Measurements from ENCODE around the gene IST1.
"Not testable (repeated sequence)": the region's sequence is repeated elsewhere in the genome, so short reads cannot be mapped to it uniquely, and the experiment has no call there.

Gene IST1

DNA sequence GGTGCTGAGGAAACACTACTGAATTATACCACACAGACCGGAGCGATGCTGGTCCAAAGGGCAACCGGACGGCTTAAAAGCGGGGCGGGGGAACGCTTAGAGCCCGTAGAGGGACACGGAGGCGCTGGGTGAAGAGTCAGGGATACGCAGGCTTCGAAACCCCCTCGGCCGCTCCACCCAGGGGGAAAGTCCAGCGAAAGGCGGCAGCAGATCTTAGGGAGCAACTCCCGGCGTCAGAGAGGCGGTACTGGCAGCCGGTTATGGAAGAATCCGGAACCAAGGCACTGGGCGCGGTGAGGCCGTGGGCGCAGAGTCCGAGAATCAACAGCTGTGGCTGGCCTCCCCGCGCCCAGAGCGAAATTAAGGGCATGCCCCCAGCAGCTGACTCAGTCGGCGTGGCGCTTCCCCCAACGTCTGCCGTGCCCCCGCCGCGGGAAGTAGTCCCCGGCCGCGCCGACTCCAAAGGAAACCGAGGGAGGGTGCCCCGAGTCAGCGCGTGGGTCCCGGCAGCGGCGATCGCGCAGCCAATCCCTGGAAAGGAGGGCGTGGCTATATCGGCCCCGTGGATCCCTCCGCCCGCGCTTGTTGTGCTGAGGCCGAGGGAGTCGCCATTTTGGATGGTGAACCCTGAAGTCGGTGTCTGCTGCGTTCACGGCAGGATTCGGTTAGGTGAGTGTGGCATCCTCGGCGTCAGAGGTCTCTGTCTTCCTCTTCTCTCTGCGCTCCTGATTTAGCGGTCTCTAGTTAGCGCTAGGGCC lies at the start of gene IST1:
Gene IST1 (plus strand): TSS at position 611 of the 758 bp plus-strand sequence. CDS start 20,110 bp downstream, outside the sequence.
- peak; percentile 95 to 97 for DNase-seq (ENCODE audit: low read depth in 1 of 2, low spot score in 1 of 2)

DNA sequence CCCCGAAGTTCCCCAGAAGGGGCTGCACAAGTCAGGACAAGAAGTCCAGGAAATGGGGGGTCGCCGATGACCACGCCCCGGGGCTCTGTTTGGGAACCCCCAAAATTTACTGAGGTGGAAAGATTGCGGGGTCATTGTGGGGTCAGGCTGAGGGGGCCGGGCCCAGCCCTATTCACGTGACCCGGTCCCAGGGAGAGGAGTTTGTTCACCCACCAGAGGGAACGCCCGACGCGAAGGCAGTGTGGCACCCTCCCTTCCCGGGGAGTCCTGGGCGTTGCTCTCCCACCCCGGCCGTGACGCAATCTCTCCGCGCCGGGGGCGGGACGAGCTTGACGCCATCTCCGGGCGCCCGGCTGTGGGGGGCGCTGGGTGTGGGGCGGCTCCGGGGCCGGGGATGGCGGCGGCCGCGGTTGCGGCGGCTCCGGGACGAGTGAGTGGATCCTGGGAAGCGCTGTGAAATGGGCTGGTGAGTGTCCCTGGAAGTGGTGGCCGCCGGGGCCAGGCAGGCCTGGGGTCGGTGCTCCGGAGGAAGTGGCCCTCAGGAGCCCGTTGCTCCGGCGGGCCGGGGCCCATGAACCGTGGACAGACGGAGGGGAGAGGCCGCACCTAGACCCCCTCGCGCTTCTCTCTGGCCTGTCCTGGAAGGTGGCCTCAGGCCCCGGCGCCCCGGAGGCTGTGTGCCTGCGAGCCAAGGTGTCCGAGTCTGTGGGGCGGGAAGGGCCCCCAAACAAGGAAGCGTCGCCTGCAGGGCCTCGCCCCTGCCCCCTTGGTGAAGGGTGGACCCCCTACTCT lies 49.5 kb upstream of the IST1 start, which contains the start of gene ATXN1L:
Gene ATXN1L (plus strand): TSS at position 338 of the 792 bp plus-strand sequence. CDS start 3,765 bp downstream, outside the sequence.
- peak; percentile 87 to 92 for DNase-seq (ENCODE audit: low read depth in 1 of 2, low spot score in 1 of 2)

DNA sequence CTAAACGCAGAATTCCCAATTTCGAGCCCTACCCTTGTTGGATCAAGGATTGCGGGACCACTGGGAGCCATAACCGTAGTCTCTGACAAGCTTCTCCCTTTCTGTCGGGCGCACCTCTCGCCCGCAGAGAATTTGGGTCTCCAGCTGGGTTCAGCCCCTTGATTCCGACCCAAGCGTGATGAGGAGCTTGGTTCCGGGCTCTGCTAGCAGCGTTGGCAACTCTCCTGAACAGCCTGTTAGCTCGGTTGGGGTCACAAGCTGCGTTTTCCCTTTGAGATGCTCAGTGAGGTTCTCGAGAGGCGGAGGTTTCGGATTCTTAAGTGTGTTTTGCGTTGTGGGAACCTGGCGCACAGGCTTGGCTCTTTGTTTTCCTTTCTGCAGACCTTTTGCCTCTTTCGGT lies 48.9 kb upstream of the IST1 start:
- no peak for DNase-seq (ENCODE audit: low read depth in 1 of 2, low spot score in 1 of 2)

DNA sequence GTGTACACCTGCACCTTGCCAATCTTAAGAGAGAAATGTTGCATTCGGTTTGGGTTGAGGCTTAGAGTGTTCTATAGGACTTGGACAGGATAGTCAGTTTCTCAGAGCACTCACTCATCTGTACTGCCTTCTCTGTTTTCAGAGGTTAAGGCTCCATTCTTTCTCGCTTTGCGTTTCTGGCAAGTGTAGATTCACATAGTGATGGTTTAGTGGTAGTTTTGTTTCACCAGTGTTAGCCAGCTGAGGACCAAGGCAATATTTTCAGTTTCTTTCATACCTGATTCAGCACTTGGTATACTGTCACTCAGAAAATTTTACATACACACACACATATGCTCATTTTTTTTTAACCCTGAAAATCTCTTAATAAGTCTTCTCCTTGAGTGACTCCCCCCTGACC lies 48.2 kb upstream of the IST1 start:
- DNase-seq (ENCODE audit: low read depth in 1 of 2, low spot score in 1 of 2), result no peak

DNA sequence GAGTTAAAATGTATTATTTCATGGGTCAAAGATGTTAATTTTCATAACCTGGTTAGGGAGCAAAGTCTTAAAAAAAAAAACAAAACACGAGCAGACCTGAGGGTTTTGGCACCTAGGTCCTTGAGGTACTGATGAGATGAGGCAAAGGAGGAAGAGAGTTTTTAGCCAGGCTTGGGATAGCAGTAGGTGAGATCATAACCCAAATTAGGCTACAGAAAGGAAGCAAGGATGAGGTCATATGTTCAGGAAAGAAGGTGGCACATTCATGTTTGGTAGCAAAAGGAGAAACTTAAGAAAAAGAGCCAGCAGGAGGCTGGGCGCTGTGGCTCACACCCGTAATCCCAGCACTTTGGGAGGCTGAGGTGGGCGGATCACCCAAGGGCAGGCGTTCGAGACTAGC lies 46.7 kb upstream of the IST1 start:
- DNase-seq (ENCODE audit: low read depth in 1 of 2, low spot score in 1 of 2), result no peak

DNA sequence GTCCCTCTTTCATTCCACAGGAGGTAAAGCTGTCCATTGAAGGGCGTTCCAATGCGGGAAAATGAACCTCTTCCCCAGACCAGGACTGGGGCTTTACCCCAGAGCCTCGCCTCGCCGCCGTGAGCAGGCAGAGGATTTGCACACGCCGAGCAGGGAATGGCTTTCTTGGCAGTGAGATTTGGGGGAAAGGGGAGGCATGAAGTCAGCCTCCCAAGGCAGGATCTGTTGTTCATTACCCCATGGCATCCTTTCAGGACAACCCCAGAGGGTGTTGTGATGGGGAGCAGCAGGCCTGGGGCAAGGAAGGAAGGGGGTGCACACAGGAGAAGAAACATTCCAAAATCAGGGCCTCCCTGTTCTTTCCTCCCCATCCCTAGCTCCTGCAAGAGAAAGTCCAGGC lies 43.6 kb upstream of the IST1 start:
- no peak for DNase-seq (ENCODE audit: low read depth in 1 of 2, low spot score in 1 of 2)

DNA sequence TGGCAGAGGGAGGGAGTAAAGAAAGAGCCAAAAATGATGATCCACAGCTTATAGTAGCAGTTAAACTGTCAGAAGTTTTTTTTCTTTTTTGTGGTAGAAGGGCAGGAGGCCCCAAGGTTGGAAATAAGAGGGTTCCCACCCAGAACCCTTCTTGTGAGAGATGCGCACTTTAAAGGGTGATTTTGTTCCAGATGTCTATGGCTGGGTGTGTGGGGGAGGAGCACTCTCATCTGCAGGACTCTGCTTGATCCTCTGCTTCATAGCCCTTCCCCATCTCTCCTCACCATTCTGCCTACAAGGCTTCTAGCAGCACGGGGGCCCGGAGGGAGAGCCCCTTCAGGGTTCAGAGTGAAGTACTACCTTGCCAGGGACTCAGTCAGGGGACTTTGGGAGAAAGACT lies 43.2 kb upstream of the IST1 start:
- DNase-seq (ENCODE audit: low read depth in 1 of 2, low spot score in 1 of 2), result no peak

DNA sequence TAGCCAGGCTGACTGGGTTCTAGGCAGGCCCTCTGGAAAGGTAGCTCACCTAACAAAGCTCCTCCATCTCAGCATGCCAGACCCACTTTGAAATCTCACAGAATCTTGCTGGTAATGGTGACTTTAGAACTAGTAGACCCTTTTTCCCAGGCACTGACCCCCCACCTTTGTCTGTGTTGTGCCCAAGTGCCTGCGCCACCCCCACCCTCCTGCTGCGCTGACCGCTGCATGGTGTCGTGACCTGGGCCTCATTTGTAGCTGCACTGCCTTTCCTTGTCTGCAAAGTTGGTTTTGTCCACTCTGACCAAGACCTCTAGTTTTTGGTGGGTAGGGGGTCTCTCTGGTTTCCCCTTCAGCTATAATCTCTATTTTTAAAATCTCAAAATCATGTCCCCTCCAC lies 42.8 kb upstream of the IST1 start:
- DNase-seq (ENCODE audit: low read depth in 1 of 2, low spot score in 1 of 2), result no peak

DNA sequence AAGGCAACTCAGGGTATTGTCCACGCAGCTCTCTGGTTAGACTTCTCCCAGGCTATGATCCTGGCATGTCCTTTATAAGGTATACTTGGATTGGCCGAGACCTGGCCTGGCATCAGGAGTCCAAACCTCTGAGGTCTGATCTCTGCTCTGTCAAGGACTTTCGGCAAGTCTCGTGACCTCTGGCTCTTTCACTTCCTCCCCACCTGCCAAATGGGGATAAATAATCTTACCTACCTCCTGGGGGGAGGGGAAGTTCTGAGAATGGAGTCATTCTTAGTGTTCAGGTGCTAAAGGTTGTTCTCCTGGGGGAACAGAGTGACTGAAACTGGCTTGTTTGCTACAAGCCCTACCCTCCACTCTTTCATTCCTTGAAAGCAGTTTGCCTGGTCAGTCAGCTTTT lies 41.9 kb upstream of the IST1 start:
- DNase-seq (ENCODE audit: low read depth in 1 of 2, low spot score in 1 of 2), result no peak

DNA sequence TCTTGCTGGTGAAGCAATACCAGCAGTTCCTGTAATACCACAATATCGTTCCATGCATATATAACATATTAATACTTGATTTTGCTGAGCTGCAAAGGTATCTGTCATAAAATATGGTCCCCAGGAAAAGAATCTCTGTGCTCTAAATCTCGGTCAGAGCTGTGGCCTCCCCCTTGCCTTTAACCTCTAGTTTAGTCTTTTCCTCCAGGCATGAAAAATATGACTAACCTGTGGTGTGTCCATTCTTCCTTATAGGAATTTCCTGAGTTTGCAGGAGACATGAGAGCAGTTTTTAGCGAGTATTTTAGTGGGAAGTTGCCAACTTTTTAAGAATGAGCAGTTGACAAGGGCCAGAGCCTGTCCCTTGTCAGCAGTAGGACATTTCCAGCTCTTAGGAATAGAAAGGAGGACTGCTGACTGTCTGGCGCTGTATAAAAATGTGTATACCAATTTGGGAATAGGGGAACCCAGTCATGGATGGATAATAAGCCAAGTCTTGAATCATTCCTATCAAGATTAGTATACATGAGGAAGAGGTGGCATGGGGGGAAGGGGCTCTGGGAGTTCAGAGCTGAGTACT lies 40.9 kb upstream of the IST1 start:
- no peak for DNase-seq (ENCODE audit: low read depth in 1 of 2, low spot score in 1 of 2)

DNA sequence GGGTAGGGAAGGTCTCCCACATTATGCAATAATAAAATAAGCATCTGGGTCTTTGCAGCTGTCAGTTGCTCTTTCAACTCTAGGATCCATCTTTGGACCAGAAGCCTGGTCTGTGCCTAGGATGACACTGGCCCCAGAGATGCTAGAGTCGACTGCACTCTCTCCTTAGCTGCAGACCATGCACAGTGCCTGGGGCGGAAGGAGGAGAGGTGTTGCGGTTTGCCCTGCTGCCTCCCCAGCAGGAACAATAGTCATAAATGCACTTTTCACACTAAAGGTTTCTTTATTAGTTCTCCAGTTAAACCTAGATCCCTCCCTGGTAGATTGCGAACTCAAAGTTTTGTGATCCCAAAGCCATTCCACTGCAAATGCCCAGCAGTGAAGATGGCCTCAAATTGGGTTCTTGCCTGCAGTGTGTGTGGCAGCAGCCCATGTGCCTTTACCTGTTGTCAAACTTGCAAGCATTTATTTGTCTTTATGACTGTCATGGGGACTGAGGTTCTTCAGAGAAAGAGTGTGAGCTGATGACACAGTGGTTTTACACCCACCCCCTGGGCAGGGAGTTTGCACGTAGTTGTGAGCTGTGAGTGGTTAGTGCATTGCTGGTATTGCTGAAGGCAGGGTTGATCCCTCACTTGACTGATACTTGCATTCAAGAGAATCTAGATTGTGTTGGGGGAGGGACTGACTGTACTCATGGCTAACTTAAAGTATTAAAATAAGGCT lies 39.2 kb upstream of the IST1 start:
- DNase-seq (ENCODE audit: low read depth in 1 of 2, low spot score in 1 of 2), result no peak

DNA sequence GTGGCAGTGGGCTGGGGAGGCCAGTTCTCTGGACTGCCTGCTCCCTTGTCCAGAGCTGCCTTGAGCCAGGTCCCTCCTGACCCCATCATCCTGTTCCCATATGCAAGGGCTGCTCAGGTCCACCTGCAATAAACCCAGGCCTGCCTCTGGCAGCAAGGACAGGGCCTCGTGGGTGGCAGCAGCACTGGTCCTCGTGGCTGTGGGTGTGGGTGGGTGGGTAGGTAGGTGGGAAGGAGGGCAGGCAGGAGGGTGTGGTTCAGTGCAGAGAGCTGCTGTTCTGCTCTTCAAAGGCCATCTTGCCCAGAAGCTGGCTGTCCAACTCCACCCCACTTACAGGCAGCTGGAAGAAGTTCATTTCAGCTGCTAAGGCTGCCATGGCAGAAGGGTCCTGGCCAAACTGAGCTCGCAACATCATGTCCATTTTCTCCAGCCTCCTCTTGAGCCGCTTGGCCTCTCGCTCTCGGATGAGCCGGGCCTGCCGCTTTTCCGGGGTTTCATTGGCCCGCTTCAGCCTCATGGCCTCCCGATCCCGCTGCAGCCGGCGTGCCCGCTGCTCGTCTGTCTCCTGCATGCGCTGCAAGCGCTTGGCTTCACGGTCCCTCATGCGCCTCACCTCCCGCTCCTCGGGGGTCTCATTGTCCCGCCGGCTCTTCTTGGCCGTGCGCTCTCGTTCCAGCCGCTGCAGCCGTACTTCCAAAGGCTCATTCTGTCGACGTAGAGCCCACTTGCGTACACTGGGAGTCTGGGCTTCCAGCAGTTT lies 35.4 kb upstream of the IST1 start:
- no peak for DNase-seq (ENCODE audit: low read depth in 1 of 2, low spot score in 1 of 2)

DNA sequence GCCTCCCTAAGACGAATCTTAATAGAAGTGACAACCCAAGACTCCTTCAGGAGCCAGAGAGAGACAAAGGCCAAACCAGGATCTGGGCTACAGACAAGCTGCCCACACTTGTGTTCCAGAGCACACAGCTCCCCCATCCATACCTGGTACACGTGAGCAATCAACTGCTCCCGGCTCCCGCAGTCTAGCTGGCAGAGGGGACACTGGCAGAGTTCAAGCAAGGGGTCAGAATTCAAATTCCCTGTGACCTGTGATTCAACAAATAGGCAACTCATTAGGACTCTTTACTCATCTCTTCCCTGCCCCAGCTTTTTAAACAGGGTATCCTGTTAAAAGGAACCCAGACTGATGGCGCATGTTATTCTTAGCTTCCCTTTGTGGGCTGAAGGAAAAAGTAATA lies 31.3 kb upstream of the IST1 start:
- no peak for DNase-seq (ENCODE audit: low read depth in 1 of 2, low spot score in 1 of 2)

DNA sequence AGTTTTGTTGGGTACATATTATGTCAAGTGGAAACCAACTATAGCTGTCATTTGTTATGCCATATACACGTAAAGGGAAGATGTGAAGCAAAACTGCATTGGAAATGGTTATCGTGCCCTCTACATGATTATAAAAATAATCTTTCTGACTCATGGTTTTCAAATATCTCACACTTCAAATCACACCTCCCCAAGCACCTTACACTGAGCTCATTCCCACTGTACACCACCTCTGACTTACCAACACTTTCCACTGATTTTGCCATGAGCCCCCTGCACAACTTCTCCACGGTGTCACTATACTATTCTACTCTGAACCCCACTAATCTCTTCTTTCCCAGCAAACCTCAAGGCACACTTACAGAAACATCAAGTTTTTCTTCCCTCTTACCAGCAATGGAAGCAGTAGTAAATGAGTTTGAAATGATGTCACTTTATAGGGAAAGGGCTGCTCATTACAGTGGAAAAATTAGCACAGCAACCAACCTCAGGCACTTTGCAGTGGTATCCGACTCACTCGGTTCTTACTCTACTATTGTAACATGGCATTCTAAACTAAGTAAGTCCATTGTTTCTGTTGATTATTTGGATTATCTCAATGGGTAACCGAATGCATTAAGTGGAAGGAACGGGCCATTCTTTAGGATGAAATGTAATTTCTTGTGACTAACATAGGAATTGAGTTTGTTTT lies 30.0 kb upstream of the IST1 start:
- DNase-seq (ENCODE audit: low read depth in 1 of 2, low spot score in 1 of 2), result no peak

DNA sequence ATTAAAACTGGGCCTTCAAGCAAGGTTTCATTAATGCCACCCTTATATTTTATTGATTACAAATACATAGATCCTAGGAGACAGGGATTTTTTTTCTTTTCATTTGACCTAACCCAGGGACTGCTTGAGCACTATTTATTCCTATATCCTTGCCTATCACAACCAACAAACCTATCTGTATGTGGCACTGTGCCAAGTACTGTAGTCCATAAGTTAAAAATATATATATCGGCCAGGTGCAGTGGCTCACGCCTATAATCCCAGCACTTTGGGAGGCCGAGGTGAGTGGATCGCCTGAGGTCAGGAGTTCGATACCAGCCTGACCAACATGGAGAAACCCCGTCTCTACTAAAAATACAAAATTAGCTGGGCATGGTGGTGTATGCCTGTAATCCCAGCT lies 28.2 kb upstream of the IST1 start:
- DNase-seq (ENCODE audit: low read depth in 1 of 2, low spot score in 1 of 2), result not testable (repeated sequence)

DNA sequence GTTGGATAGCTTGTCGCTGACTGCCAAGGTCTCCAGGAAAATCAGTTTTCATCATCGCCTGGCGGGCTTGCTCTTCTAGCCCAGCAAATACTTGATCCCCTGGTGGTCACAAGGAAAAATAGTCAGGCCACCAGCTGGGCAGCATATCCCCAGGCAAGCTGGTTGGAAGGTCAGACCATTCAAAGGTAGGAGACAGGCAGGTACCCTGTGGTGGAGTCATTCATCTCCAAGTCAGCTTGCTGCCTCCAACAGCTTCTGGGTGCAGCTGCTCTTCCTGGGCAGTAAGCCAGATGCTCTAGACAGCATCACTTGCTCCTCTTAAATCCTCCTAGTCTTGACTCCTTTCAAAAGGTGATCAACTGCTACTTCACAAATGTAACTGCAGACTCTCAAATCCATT lies 27.4 kb upstream of the IST1 start:
- no peak for DNase-seq (ENCODE audit: low read depth in 1 of 2, low spot score in 1 of 2)

DNA sequence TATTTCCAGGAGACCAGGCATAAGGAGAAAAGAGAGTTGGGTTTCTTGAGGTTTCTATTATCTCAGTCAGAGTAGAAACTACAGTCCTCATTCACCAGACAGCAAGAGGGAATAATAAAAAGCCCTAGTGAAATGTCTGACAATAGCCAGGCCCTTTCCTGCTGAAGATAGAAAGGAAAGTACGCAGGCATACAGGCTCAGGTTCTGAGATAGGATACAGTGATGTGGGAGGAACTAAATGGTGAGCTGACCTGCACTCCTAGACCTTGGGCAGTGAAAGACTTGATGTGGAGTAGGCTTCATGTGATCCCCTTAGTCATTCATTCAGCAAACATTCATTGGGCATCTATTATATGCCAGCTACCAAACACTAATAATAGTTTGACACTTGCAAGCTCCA lies 26.2 kb upstream of the IST1 start:
- no peak for DNase-seq (ENCODE audit: low read depth in 1 of 2, low spot score in 1 of 2)

DNA sequence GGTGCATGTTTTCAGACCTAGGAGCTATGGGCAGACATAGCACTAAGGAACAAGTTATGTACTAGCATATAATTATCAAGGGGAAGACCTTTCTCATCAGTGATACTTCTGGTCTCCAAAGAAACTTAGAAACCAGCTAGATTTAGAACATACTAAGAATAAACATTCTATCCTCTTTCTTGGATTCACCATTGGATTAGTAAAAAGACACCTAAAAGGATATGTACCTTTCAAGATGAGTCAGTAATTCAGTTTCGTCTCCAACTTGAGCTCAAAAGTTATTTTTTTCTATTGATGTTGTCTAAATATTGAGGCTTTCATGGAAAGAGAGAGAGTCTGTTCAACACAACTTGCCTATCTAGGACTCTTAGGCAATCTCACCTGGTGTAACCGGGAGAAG lies 24.5 kb upstream of the IST1 start:
- no peak for DNase-seq (ENCODE audit: low read depth in 1 of 2, low spot score in 1 of 2)

DNA sequence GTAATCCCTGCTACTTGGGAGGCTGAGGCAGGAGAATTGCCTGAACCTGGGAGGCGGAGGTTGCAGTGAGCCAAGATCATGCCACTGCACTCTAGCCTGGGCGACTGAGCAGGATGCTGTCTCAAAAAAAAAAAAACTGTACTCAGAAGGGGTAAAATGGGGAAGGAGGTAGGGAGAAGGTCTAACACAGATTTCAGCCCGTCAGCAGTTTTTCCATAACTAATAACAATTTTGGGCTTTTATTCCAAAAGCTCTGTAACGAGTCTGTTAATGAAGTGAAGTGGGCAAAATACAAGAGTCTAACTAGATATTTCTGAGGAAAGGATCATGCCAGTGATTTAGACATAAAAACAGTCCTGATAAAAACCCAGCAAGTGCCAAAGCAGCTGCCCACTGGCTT lies 22.1 kb upstream of the IST1 start:
- DNase-seq (ENCODE audit: low read depth in 1 of 2, low spot score in 1 of 2), result no peak

DNA sequence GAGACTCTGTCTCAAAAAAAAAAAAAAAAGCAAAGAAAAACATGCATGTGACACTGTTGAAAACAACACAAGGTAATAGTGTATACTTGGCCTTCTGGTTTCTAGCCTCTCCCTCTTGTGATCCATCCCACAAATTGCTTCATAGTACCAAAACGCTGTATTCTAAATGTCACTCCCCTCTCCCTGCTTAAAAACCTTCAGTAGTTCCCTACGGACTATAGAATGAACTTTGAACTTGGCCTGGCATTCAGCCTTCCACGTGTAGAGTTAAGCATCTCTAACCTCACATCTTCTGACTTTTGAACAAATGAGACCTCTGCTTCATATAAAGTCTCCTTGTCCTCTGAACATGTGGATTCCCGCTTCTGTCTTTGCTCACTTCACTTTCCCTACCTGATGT lies 16.4 kb upstream of the IST1 start:
- DNase-seq (ENCODE audit: low read depth in 1 of 2, low spot score in 1 of 2), result no peak
